ENCODE results near the gene SAPCD2.

SAPCD2 gene

GRCh38 chr9:137107312-137107921, 37.1 kb upstream of the SAPCD2 start:
- DNase-seq (ENCODE audit: low spot score) = no peak

GRCh38 chr9:137106662-137107250, 36.4 kb upstream of the SAPCD2 start:
- no peak for DNase-seq (ENCODE audit: low spot score)

- no peak for DNase-seq (ENCODE audit: low spot score)
These were observed 35.7 kb upstream of the SAPCD2 start for GRCh38 chr9:137105814-137106661.

DNA sequence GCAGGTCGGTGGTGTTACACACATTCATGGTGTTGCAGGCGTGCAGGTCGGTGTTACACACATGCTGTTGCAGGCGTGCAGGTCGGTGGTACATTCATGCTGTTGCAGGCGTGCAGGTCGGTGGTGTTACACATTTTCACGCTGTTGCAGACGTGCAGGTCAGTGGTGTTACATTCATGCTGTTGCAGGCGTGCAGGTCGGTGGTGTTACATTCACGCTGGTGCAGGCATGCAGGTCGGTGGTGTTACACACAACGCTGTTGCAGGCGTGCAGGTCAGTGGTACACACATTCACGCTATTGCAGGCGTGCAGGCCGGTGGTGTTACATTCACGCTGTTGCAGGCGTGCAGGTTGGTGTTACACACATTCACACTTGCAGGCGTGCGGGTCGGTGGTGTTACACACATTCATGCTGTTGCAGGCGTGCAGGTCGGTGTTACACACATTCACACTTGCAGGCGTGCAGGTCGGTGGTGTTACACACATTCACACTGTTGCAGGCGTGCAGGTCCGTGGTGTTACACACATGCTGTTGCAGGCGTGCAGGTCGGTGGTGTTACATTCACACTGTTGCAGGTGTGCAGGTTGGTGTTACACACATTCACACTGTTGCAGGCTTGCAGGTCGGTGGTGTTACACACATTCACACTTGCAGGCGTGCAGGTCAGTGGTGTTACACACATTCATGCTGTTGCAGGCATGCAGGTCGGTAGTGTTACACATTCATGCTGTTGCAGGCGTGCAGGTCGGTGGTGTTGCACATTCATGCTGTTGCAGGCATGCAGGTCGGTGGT, 33.0 kb upstream of the SAPCD2 start:
- DNase-seq (ENCODE audit: low spot score) = no peak

DNA sequence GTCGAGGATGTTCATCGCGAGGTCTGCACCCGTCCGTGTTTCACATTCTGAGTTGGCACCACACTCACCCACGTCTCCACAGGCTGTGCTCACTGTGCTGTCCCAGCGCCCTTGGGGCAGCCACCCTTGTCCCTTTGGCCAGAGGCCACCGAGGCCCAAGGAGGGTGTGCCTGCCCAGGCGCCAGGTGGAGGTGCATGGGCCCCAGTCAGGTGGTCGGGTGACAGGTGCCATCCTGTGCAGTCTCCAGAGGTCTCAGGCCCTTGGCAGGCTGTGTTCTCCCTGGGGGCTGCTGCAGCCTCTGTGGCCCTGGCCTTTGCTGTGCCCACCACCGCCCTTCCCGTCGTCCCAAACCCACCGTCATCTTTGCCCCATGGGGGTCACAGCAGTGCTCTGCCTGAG, 28.9 kb upstream of the SAPCD2 start:
- no peak for DNase-seq (ENCODE audit: low spot score)

DNA sequence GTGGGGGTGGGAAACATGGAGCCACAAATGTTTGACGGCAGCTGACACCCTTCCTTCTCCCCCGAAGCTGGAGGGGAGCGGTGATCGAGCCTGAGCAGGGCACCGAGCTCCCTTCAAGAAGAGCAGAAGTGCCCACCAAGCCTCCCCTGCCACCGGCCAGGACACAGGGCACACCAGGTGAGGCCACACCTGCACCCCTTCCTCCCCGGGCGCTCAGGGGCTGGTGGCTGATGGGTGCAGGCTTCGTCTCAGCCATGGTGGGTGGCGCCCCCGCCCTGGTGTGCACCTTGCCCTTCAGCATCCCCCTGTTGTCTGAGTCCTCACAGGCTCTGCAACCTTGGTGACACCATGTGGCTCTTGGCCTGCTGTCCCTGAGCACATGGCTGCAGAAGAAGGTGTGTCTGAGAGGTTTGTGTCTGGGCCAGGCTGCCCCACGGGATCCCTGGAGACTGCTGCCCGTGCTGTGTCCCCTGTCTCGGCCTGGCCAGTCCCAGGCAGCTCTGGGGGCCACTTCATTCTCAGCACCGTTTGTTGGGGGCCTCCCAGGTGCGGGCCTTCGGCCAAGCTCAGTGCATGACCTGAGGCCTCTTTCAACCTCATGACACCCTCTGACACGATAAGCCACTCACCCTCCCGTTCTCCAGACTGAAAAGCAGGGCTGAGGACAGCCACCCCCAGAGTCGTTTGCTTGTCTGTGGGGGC, 27.6 kb upstream of the SAPCD2 start:
- no peak for DNase-seq (ENCODE audit: low spot score)

- DNase-seq (ENCODE audit: low spot score) = no peak
These were observed 26.6 kb upstream of the SAPCD2 start for GRCh38 chr9:137096785-137097546.

GRCh38 chr9:137095664-137096517, 25.5 kb upstream of the SAPCD2 start:
- no peak for DNase-seq (ENCODE audit: low spot score)

DNA sequence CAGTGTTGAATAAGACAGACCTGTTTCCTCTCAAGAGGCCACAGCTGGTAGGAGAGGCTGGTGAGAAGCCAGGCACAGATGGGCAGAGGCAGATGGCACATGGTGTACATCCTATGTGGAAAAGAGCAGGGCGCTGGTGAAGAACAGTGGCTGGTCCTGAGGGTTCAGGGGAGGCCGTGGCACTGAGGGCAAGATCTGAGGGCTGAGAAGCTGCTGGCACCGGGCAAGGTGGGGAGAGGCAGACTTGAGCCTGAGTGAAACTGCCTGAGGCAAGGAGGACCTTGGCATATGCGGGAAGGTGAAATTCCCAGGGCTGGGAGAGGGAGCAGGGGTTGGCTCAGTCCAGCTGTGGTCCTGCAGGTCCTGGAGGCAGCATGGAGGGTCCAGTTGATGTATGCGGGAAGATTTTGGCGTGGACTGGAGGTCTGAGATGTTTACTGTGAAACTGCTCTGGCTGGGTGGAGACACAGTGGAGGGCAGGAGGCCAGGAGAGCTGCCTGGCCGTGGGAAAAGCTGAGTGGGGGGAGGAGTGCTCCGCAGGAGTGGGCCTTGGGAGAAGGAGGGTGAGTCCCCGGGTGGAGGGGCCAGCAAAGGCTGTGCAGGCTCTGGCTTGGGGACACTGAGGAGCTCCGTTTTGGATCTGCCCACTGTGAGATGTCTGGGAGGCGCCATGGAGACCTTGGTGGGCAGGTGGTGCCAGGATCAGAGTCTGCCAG, 19.0 kb upstream of the SAPCD2 start:
- no peak for DNase-seq (ENCODE audit: low spot score)

- no peak for DNase-seq (ENCODE audit: low spot score)
These were observed 17.8 kb upstream of the SAPCD2 start for GRCh38 chr9:137088121-137088520.

GRCh38 chr9:137087409-137087925, 17.1 kb upstream of the SAPCD2 start:
- DNase-seq (ENCODE audit: low spot score) = no peak

- DNase-seq (ENCODE audit: low spot score) = peak; percentile 100
These were observed 16.4 kb upstream of the SAPCD2 start, which contains the start of gene MAN1B1 for GRCh38 chr9:137086531-137087408. MAN1B1 (plus strand) TSS chr9:137086985; CDS start chr9:137087000, 15 bp downstream.

- DNase-seq (ENCODE audit: low spot score) = peak; percentile 74
These were observed 15.7 kb upstream of the SAPCD2 start for GRCh38 chr9:137085920-137086530.

DNA sequence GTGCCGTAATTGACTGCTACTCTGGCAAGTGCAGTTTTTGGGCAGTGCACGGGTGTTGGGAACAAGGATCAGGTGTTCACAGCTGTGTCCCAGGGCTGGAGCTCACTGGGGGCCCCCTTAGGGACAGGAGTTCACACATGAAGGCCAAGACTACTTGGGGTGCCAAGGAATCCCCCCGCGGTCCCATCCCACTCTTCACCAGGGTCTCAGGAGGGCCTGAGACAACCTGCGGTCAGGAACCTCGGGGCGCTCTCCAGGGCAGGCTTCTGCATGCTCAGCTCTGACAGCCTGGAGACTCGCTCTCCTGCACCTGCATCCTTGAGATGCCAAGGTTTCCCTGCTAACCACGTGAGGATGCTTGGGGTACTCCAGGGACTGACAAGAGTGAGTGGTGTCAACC, 14.2 kb upstream of the SAPCD2 start:
- no peak for DNase-seq (ENCODE audit: low spot score)

- peak; percentile 99 for DNase-seq (ENCODE audit: low spot score)
These were observed 13.1 kb upstream of the SAPCD2 start for GRCh38 chr9:137083394-137084004.

GRCh38 chr9:137082925-137083290, 12.6 kb upstream of the SAPCD2 start:
- DNase-seq (ENCODE audit: low spot score) = no peak
